ENCODE measurements around the gene PCNX2. TPM values are rescaled to one million over a fixed set of nuclear protein-coding genes. Genes with fewer than 3 reads are reported as not detected.

PCNX2 gene
- total and polyA plus RNA-seq, 2 donors (not counting 1 experiment from before 2014, with no cell fraction given), result 17.6 to 34.7 TPM

DNA sequence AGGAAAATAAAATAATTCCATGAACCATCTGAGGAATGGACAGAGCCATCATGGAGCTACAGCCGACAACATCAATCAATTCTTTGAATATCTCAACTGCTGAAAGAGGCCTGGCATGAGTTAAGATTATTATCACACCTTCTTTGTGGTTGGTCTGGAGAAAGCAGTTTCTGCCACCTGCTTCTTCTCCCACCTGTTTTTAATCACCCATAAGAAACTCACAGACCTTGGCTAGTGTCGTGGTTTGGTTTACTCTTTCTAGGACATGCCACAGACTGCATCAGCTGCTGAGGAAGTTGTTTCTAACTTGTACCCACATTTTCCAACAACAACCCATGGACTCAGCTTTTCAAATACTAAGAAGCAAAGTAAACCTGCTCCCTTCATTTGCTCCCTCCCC is 279.6 kb downstream of the PCNX2 start:
- no peaks in the 10 kb centered on the region for H3K27me3 Mint-ChIP-seq

DNA sequence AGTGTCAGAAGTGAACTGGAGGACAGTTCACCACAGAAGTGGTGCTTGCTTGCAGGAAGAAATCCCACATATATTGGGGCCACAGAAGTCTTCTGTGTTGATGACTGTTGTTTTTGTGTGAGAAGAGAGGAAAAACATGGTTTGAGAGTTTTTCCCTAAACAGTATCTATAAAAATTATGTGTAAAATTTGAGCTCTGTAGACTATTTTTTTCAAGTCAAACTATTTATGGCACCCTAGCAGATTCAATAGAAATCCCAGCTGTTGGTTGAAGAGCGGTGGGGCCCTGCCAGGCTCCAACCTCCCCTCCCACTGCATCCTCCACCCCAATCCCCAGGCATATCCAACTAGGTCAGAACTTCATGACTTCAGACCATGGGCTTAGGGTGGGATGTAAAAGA is 283.5 kb downstream of the PCNX2 start:
- Histone ChIP-seq H3K4me2 (replicated peaks; ENCODE audit: low read depth, low read length, poor library complexity, severe bottlenecking) (no peak overlapping the region), H3K9ac (ENCODE audit: low read length) (no peak overlapping the region), H3K4me3 (ENCODE audit: control extremely low read depth in 1 of 5, extremely low read depth in 1 of 5, insufficient read depth in 1 of 5, low read depth in 2 of 5, low read length in 4 of 5) (no peak overlapping the region), H4K20me1 (ENCODE audit: control insufficient read depth, insufficient read depth, low read length, poor library complexity, severe bottlenecking) (no peaks in the 10 kb centered on the region), H3K79me2 (ENCODE audit: control insufficient read depth, insufficient read depth, low read length) (no peaks in the 10 kb centered on the region), H3K9me3 (ENCODE audit: control extremely low read depth in 1 of 3, control insufficient read depth in 2 of 3, insufficient read depth in 1 of 3, low read length in 2 of 3) (no peaks in the 10 kb centered on the region), H3K27me3 (replicated peaks in 1 of 4; ENCODE audit: control extremely low read depth in 1 of 4, control insufficient read depth in 3 of 4, insufficient read depth in 4 of 4, low read length in 3 of 4) (no peaks in the 10 kb centered on the region), H2AFZ (ENCODE audit: insufficient read depth, low read depth, low read length, poor library complexity, severe bottlenecking) (no peak overlapping the region), H3K27ac (ENCODE audit: low read length in 2 of 2) (no peak overlapping the region), H3K4me1 (ENCODE audit: control insufficient read depth in 2 of 2, insufficient read depth in 2 of 2, low read length in 2 of 2) (no peaks in the 10 kb centered on the region), H3K36me3 (replicated peaks in 1 of 2; ENCODE audit: control extremely low read depth in 1 of 2, control insufficient read depth in 1 of 2, extremely low read depth in 1 of 2, insufficient read depth in 2 of 2, low read length in 1 of 2) (peaks cover 0 to 2% of the 10 kb centered on the region in 2 experiments)
- intact Hi-C loops (cut with micrococcal nuclease), result no loop called here
- no peaks in the 10 kb centered on the region for H3K4me1 Mint-ChIP-seq
- no peak overlapping the region for H3K27ac Mint-ChIP-seq
- no peaks in the 10 kb centered on the region for H3K27me3 Mint-ChIP-seq
- no peak for DNase-seq
- ChIA-PET CTCF (interaction anchor here (0.6 kb wide), 1 partner anchor 28 kb away, joined by 3 read pairs; no protein-coding TSS in a partner anchor), POLR2A (no interaction called here)
- no peak overlapping the region for H3K4me3 Mint-ChIP-seq
- no peak for ATAC-seq (ENCODE audit: low read depth)
- TF ChIP-seq CTCF (IDR thresholded peaks at IDR 0.05) (no peak), EZH2 (IDR thresholded peaks at IDR 0.05; ENCODE audit: borderline replicate concordance, insufficient read depth, low read depth, low read length, poor library complexity, severe bottlenecking) (no peak)
- WGBS (ENCODE audit: insufficient coverage), result no CpG with 5 or more reads among the region's 1 CpG
- no peaks in the 10 kb centered on the region for H3K9me3 Mint-ChIP-seq (ENCODE audit: insufficient read depth)

More for the DNA sequence above, 279.6 kb downstream of the PCNX2 start:
- Mint-ChIP-seq H3K27ac (no peak overlapping the region), H3K9me3 (ENCODE audit: insufficient read depth) (no peaks in the 10 kb centered on the region), H3K4me3 (no peak overlapping the region), H3K4me1 (no peaks in the 10 kb centered on the region)
- Histone ChIP-seq H3K79me2 (ENCODE audit: control insufficient read depth, insufficient read depth, low read length) (no peaks in the 10 kb centered on the region), H3K9me3 (ENCODE audit: control extremely low read depth in 1 of 3, control insufficient read depth in 2 of 3, insufficient read depth in 1 of 3, low read length in 2 of 3) (peaks cover 0 to 2% (median 0%) of the 10 kb centered on the region in 3 donors), H3K4me3 (ENCODE audit: control extremely low read depth in 1 of 5, extremely low read depth in 1 of 5, insufficient read depth in 1 of 5, low read depth in 2 of 5, low read length in 4 of 5) (no peak overlapping the region), H3K27ac (ENCODE audit: low read length in 2 of 2) (no peak overlapping the region), H3K36me3 (replicated peaks in 1 of 2; ENCODE audit: control extremely low read depth in 1 of 2, control insufficient read depth in 1 of 2, extremely low read depth in 1 of 2, insufficient read depth in 2 of 2, low read length in 1 of 2) (peaks cover 0 to 2% of the 10 kb centered on the region in 2 experiments), H3K9ac (ENCODE audit: low read length) (no peak overlapping the region), H4K20me1 (ENCODE audit: control insufficient read depth, insufficient read depth, low read length, poor library complexity, severe bottlenecking) (no peaks in the 10 kb centered on the region), H3K4me1 (ENCODE audit: control insufficient read depth in 2 of 2, insufficient read depth in 2 of 2, low read length in 2 of 2) (no peaks in the 10 kb centered on the region), H2AFZ (ENCODE audit: insufficient read depth, low read depth, low read length, poor library complexity, severe bottlenecking) (no peak overlapping the region), H3K27me3 (replicated peaks in 1 of 4; ENCODE audit: control extremely low read depth in 1 of 4, control insufficient read depth in 3 of 4, insufficient read depth in 4 of 4, low read length in 3 of 4) (no peaks in the 10 kb centered on the region), H3K4me2 (replicated peaks; ENCODE audit: low read depth, low read length, poor library complexity, severe bottlenecking) (no peak overlapping the region)
- ATAC-seq (ENCODE audit: low read depth) (no peak), DNase-seq (no peak)
- ChIA-PET POLR2A (no interaction called here), CTCF (no interaction called here)
- intact Hi-C loops (cut with micrococcal nuclease), result no loop called here
- WGBS (ENCODE audit: insufficient coverage), result 29% methylated on average over 1 of the region's 2 CpGs
- TF ChIP-seq CTCF (IDR thresholded peaks at IDR 0.05), result no peak
- no peak for TF ChIP-seq EZH2 (IDR thresholded peaks at IDR 0.05; ENCODE audit: borderline replicate concordance, insufficient read depth, low read depth, low read length, poor library complexity, severe bottlenecking)

All from B cell (primary cell).